CD4-positive, alpha-beta T cell treated with Interleukin-10 for 1 hour (primary cell): ENCODE measurements around the gene SVOPL.
A peak's percentile ranks its signal among the peaks of the same experiment; 100 is the strongest.
"Not testable (repeated sequence)": the region's sequence is repeated elsewhere in the genome, so short reads cannot be mapped to it uniquely, and the experiment has no call there.

Experiments
- DNase-seq: peaks from one replicate; pipeline ENCODE4 v3.0.0-alpha.2; 2020

The SVOPL gene

DNA sequence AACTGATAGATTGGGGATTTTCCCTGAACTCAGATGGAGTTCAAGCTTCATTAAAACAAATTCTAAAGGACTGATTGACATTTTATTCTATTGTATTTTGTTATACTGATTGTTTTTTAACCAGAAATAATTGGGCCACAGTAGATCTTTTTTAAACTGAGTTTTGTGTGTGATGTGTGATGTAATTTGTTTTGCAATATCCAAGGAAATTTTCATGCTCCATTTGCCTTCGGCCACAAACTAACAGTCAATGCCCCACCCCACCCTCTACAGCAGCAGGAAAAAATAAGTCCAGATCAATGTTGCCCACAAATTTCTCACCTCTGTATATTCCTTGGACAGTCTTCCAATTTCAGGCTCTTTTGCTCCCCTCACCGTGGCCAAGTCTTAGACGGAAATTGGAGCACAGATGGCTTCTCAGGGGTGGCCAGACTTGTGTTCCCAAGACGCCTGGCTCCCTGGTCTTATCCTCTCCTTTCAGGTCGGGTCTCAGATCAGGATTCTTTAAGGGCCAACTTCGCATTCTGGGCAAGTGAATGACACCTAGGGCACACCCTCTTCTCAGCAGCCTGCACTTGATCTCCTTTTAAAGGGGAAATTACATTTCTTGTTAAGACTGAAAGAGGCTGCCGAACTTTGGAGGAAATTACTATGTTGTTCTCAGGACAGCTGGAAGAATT lies at the start of gene SVOPL:
SVOPL (minus strand) TSS at position 506 of the 680 bp plus-strand sequence. CDS start 22,317 bp downstream, outside the sequence.
- DNase-seq: no peak

- no peak for DNase-seq
These were observed 49.3 kb upstream of the SVOPL start for GRCh38 chr7:138750473-138750872.

DNA sequence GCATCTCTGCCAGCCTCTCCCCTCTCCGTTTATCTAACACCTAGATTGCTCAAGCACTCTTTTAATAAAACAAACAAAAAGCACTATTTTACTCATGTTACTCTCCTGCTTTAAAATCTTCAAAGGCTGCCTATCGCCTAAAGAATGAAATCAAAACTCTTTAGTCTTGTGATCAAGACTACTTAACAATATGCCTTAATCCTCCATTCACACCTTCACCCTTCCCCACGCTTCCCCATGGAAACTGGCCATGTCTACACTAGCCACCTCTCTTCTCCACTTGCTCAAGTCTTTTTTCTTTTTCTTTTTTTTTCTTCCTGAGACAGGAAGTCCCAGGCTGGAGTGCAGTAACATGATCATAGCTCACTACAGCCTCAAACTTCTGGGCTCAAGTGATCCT lies 48.8 kb upstream of the SVOPL start:
- DNase-seq: no peak

- DNase-seq: no peak
These were observed 47.5 kb upstream of the SVOPL start for GRCh38 chr7:138748666-138749065.

DNA sequence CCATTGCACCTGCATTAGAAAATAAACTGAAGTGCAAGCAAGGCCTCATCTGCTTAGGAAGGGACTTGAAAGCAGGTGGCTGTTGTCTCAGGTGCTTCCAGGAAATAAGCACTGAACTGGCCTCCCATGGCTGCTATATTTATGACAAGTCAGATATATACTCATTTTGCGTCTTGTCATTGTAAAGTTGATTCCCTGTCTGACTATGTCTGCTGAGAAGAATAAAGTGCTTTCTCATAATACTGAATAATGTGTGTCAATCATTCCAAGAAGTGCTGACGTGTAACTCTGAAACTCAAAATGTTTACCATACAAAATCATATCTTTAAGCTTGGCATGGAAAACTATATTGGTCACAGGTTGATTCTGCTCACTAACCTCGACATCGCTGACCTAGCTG lies 44.9 kb upstream of the SVOPL start:
- no peak for DNase-seq

DNA sequence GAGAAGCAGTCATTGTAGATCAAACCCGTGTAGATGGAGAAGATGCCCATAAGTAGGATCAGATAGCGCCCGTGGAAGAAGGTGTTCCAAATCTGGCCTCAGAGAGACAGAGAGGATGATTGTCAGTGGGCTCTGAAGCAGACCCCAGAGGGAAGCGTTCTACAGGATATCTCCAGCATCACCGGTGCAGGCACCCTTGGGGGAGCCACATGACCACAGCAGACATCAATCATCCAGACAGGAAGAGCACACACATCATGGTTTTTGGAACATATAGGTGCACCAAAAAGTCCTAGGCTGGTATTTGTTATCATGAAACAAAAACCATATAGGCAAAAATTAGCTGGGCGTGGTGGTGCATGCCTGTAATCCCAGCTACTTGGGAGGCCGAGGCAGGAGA lies 44.0 kb upstream of the SVOPL start:
- no peak for DNase-seq

GRCh38 chr7:138741453-138741735 lies 40.2 kb upstream of the SVOPL start:
- no peak for DNase-seq

DNA sequence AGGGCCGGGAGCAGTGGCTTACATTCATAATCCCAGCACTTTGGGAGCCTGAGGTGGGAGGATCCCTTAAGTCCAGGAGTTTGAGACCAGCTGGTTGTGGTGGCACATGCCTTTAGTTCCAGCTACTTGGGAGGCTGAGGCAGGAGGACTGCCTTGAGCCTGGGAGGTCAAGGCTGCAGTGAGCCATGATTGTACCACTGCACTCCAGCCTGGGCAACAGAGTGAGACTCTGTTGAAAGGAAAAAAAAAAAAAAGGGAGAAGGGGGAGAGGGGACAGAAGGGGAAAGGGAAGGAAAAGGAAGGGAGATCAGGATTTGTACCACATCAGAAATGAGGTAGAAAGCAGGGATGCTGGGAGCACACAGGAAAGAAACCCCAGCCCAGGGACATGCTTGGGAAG lies 38.7 kb upstream of the SVOPL start:
- DNase-seq: no peak

DNA sequence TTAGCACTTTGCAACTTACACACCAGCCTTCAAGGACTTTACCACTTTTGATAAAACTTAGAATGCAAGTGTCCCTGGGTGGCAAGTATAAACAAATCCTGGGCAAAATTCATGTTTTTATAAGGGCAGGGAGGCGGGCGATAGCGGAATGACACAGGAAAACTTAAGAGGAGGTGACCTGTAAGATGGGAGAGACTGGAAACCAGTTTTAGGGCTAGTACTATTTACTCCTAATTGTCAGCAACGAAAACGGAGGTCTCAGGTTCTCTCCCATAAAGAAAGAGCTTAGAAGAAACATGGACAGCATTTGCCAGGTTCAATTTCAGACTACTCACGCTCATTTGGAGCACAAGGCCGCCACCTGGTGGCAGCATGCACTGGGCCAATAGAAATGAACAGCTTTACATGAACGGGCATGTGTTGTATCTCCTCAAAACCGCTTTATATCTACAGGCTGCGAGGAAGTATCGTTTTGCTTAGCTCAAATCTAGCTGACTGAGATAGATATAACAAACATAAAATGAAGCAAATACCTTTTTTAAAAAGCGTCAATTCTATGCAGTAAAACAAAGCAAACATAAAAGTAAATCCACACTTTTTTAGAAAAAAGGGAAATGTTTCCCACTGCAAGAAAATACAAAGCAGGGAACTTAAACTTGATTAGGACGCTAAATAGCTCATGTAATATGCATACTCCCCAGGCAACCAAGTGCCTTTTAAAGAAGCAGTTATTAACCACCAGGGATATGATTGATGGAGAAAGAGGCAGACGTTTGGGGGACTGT lies 37.6 kb upstream of the SVOPL start:
- DNase-seq: peak; percentile 85

GRCh38 chr7:138738114-138738513 lies 37.0 kb upstream of the SVOPL start:
- no peak for DNase-seq

DNA sequence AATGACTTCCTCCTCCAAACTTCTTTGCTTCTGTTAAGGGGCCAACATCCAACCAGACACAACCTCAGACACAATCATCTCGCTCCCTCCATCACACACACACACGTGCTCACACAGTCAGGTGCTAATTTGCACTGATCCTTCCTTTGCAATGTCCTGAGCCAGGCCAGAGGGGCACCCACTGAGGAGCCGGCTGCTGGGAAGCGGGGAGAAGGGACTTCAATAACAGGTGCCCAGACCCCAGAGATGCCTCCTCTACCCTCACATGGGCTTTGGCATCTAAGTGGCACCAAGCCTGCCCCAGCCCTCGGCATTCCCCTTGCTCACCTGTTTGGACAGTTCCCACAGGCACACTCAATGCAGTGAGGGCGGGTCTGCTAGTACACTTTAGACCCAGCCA lies 34.2 kb upstream of the SVOPL start:
- DNase-seq: no peak

DNA sequence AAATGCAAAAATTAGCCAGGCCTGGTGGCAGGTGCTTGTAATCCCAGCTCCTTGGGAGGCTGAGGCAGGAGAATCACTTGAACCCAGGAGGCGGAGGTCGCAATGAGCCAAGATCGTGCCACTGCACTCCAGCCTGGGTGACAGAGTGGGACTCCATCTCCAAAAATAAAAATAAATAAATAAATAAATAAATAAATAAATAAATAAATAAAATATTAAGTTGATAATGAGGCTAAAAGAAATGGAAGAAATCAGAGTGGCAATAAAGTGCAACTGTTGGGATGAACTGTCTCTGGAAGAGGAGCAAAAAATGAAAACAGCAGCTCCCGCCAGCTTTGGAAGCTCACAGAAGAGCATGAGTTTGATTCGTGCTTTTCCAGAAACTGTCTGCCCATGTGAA lies 30.6 kb upstream of the SVOPL start:
- DNase-seq: not testable (repeated sequence)

GRCh38 chr7:138729444-138729843 lies 28.3 kb upstream of the SVOPL start:
- no peak for DNase-seq

DNA sequence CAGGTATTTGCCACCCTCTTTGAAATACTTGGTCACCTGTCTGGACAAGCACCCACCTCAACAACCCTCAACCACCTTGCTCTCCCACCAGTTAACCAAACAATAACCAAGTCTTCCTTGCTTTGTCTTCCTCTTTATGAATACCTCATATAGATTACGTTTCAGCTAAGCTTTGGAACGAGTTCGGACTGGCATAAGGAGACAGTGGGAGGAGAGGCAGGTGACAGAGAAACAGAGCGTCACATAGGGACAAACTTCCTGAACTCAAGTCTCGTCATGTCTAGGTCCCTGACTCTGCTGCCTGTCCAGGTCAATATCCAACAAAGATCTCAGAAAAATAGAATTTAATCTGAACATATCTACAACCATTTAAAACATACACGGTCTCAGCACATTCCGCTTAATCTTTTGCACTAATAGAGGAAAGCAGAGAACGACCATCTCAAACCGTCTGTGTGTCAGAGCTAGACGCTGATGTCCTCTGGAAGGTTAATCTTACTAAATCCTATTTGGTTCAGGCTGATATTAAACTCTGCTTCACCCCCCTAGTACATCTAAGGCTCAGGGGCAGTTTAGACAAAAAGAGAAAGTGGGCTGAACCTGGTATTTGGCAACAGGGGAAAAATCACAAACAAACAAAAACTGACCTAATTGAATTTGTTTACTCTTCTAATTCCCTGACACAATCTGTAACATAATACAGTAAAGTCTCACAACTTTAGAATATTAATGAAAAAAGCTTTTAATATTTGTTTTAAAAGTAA lies 26.4 kb upstream of the SVOPL start:
- no peak for DNase-seq

DNA sequence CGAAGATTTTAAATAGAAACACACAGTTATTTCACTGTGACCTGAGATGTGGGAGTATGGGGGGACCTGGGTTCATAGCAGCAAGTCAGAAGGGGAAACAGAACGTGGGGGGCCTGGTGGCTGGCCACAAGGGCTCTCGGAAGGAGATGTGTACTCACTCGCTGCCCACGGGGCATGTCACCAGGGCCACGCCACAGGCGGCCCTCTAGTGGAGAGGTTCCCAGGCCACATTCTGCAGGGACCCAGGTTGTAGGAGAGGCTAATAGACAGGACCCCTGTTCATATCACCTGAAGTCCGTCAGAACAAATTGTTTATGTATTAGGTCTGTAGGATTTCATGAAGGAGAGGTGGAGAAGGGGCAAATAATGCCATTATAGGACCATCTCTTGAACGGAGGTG lies 25.1 kb upstream of the SVOPL start:
- no peak for DNase-seq

DNA sequence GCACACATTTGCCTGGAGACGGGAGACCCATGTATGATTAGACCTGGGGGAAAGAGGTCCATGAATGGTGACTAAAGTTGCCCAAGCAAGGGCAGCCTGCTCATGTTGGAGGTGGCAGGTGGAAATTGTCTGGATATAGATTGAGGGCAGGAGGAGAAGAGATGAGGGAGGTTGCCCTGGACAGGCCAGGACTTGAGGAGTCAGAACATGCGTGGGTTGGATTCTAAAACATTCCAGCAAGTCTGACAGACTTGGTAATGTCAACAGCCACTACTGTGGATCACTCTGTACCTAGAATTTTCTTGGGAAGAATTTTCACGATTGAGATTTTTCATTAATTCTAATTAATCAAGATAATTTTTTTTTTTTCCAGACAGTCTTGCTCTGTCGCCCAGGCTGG lies 19.1 kb upstream of the SVOPL start:
- DNase-seq: no peak

DNA sequence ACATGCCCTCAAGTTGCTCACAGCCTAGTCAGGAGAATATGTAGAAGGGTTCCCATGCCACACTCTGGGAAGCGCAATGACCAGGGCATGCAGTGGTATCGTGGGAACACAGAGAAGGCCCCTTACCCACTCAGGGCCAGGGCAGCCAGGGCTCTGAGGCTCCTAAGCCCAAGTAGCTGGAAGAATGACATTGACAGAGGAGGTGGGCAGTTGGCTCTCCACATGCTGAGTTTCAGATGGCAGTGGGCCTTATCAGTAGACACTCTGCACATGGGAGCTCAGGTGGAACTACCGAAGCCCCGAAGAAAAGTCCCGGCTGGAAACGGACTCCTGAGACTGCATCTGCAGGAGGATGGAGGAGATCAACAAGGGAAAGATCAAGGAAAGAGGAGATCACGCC lies 15.7 kb upstream of the SVOPL start:
- no peak for DNase-seq

DNA sequence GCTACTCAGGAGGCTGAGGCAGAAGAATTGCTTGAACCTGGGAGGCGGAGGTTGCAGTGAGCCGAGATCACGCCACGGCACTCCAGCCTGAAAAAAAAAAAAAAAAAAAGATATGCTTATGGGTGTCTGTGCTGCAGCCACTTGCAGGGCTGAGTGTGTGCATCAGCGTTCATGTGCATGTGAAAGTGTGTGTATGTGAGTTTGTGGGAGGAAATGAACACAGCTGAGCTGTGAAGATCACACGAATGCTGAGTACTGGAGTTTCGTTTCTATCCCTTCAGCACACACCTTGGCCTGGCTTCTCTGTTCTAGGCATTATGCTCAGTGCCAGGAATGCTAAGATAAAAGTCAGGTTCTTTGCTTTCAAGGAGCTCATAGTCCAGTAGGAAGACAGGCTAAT lies 12.0 kb upstream of the SVOPL start:
- DNase-seq: no peak

GRCh38 chr7:138712652-138713051 lies 11.5 kb upstream of the SVOPL start:
- DNase-seq: no peak

DNA sequence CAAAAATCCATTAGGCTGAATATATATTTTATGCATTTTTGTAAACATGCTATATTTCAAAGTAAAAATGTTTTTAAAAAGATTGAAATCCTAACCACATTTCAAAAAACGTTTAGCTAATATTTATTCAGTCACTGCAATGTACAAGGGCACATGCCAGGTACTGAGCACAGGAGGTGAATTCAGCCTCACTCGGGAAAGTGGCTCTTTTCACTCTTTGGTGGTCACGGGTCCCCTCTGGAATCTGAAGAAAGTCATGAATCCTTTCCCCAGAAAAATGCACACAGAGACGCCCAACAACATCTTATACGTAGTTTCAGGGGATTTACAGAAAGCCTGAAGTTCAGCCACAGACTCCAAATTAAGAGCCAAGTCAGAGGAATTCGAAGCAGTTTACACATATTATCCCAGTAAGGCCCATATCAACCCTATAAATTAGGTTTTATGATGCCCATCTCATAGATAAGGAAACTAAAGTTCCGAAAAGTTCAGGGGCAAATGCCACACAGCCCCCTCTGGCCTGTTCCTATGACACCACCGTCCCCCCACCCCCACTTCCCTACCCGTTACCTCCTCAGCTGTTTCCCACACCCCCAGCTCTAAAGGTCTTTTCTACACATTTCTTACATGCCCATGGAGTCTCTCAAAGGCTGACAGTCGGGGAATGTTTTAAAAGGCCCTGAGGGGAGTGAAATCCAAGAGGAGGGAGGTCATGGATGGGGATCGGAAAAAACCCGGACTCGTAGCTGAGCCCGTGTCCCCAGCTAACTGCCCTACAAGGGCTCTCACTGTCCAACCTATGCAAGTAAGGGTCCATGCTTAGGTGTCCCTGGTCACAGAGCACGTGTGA lies 9.6 kb upstream of the SVOPL start:
- DNase-seq: no peak

GRCh38 chr7:138705167-138705566 lies 4.0 kb upstream of the SVOPL start:
- no peak for DNase-seq

GRCh38 chr7:138701537-138701923 lies 368 bp upstream of the SVOPL start:
- no peak for DNase-seq

- DNase-seq: no peak
These were observed 1.5 kb downstream of the SVOPL start for GRCh38 chr7:138699661-138700060.
